OCI-LY3 (cell line): Measurements from ENCODE around the gene ERC1.
A peak's percentile ranks its signal among the peaks of the same experiment; 100 is the strongest.

ENCODE experiments used
- H2AFZ ChIP-seq: fragments of 200-600, 300-600 bp; shearing (Covaris generic); 2 replicates; pipeline ENCODE4 v1.6.0; 2014; ENCODE audit warnings: antibody characterized with exemption, low read depth, low read length
- H3K27ac ChIP-seq: fragments of 200-600, 300-600 bp; sonication (generic); 2 replicates; pipeline ENCODE4 v1.5.1; 2014; ENCODE audit warnings: mild to moderate bottlenecking, low read length, moderate library complexity, mixed read lengths
- H3K27me3 ChIP-seq: fragments of 200-600, 300-600 bp; sonication (generic); 2 replicates; pipeline ENCODE4 v1.6.1; 2014; ENCODE audit warnings: low read depth, low read length, mixed read lengths
- H3K36me3 ChIP-seq: fragments of 200-600, 300-600 bp; sonication (generic); replicated peaks from 2 replicates; pipeline ENCODE3; 2014; ENCODE audit warnings: low read depth, low read length, mixed read lengths
- H3K4me1 ChIP-seq: fragments of 300-600, 200-600 bp; sonication (generic); 2 replicates; pipeline ENCODE4 v1.6.1; 2014; ENCODE audit warnings: low read length, mixed read lengths
- H3K4me2 ChIP-seq: fragments of 200-600, 300-600 bp; sonication (generic); 2 replicates; pipeline ENCODE4 v1.6.1; 2014; ENCODE audit warnings: low read length, mixed read lengths
- H3K4me3 ChIP-seq: fragments of 300-600, 200-600 bp; sonication (generic); 2 replicates; pipeline ENCODE4 v1.5.1; 2014; ENCODE audit warnings: antibody characterized with exemption, mild to moderate bottlenecking, low read length, moderate library complexity
- H3K79me2 ChIP-seq: fragments of 300-600, 200-600 bp; shearing (Covaris generic); 2 replicates; pipeline ENCODE4 v1.6.1; 2014; ENCODE audit warnings: mild to moderate bottlenecking, low read length, mixed read lengths
- H3K9ac ChIP-seq: fragments of 300-600, 200-600 bp; shearing (Covaris generic); 2 replicates; pipeline ENCODE4 v1.6.0; 2014; ENCODE audit warnings: mild to moderate bottlenecking, low read length, moderate library complexity
- H3K9me3 ChIP-seq: fragments of 200-600, 300-600 bp; shearing (Covaris generic); 2 replicates; pipeline ENCODE4 v1.6.1; 2014; ENCODE audit warnings: low read length, mixed read lengths; ENCODE audit not compliant: insufficient read depth
- H4K20me1 ChIP-seq: fragments of 200-600, 300-600 bp; sonication (generic); 2 replicates; pipeline ENCODE4 v1.6.1; 2016; ENCODE audit warnings: low read length, mixed read lengths; ENCODE audit not compliant: insufficient read depth
- CTCF ChIP-seq: fragments of 200-600, 300-600 bp; sonication (generic); IDR thresholded peaks from 2 replicates; pipeline ENCODE4 v1.5.1; 2014; ENCODE audit warnings: antibody characterized with exemption, low read length, low read depth
- EZH2phosphoT487 ChIP-seq: fragments of 200-600 bp; shearing (Covaris generic); IDR thresholded peaks from 2 replicates; pipeline ENCODE4 v1.6.1; 2018; ENCODE audit warnings: antibody characterized with exemption, mixed run types, low read depth

ERC1 gene

GRCh38 chr12:953776-954175 lies 37.2 kb upstream of the ERC1 start:
- Histone ChIP-seq H4K20me1 (no peaks in the 10 kb centered on the region), H3K4me2 (no peak overlapping the region), H2AFZ (no peak overlapping the region), H3K4me3 (no peak overlapping the region), H3K4me1 (peaks cover 5% of the 10 kb centered on the region), H3K79me2 (peaks cover 5% of the 10 kb centered on the region), H3K9ac (no peak overlapping the region), H3K9me3 (no peaks in the 10 kb centered on the region), H3K27me3 (no peaks in the 10 kb centered on the region), H3K27ac (no peak overlapping the region), H3K36me3 (no peaks in the 10 kb centered on the region)
- TF ChIP-seq CTCF (no peak), EZH2phosphoT487 (no peak)

- H3K27ac ChIP-seq = no peak overlapping the region
- H2AFZ ChIP-seq = no peak overlapping the region
- no peaks in the 10 kb centered on the region for H3K36me3 ChIP-seq
- no peak overlapping the region for H3K4me3 ChIP-seq
- H4K20me1 ChIP-seq = no peaks in the 10 kb centered on the region
- no peak overlapping the region for H3K9ac ChIP-seq
- H3K9me3 ChIP-seq = no peaks in the 10 kb centered on the region
- no peaks in the 10 kb centered on the region for H3K79me2 ChIP-seq
- H3K27me3 ChIP-seq = no peaks in the 10 kb centered on the region
- no peak for TF ChIP-seq CTCF
- TF ChIP-seq EZH2phosphoT487 = no peak
- H3K4me2 ChIP-seq = no peak overlapping the region
- peaks cover 8% of the 10 kb centered on the region for H3K4me1 ChIP-seq
Measured at GRCh38 chr12:954741-955140, 36.3 kb upstream of the ERC1 start.

- no peak overlapping the region for H3K27ac ChIP-seq
- H3K27me3 ChIP-seq = no peaks in the 10 kb centered on the region
- no peak overlapping the region for H3K9ac ChIP-seq
- no peak overlapping the region for H2AFZ ChIP-seq
- no peaks in the 10 kb centered on the region for H3K36me3 ChIP-seq
- no peak overlapping the region for H3K4me2 ChIP-seq
- peaks cover 8% of the 10 kb centered on the region for H3K4me1 ChIP-seq
- no peaks in the 10 kb centered on the region for H4K20me1 ChIP-seq
- TF ChIP-seq CTCF = no peak
- TF ChIP-seq EZH2phosphoT487 = no peak
- H3K4me3 ChIP-seq = no peak overlapping the region
- no peaks in the 10 kb centered on the region for H3K9me3 ChIP-seq
- no peaks in the 10 kb centered on the region for H3K79me2 ChIP-seq
Measured at GRCh38 chr12:955939-956338, 35.1 kb upstream of the ERC1 start.

DNA sequence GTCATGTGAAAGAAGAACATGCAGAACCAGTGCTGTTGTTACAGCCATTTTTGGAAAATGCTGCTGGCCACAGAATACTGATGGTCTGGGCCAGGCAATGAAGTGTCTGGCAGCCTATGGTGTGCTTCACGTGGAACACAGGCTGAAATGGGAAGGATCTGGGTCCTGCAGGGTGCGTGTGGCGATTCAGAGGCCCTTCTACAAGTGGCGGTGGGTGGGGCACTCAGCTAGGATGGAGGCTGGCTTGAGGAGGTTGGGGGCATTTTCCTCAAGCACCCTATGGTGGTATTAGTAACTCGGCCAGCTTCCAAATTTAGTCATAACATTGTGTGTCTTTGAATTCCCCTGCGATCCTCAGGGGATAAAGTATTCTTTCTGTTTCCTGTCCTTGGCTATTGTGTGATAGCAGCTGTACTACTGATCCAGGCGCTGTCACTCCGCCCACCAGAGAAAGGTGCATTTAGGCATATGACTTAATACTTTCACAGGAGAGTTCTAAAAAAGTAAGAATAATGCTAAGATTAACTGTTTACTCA lies 32.4 kb upstream of the ERC1 start:
- H3K4me1 ChIP-seq = peaks cover 8% of the 10 kb centered on the region
- H2AFZ ChIP-seq = peak overlapping the region; percentile 90
- H3K9me3 ChIP-seq = no peaks in the 10 kb centered on the region
- H3K27me3 ChIP-seq = no peaks in the 10 kb centered on the region
- no peak overlapping the region for H3K9ac ChIP-seq
- H3K4me2 ChIP-seq = peak overlapping the region; percentile 52
- peak overlapping the region; percentile 33 for H3K4me3 ChIP-seq
- H4K20me1 ChIP-seq = no peaks in the 10 kb centered on the region
- H3K27ac ChIP-seq = no peak overlapping the region
- H3K36me3 ChIP-seq = no peaks in the 10 kb centered on the region
- TF ChIP-seq EZH2phosphoT487 (no peak), CTCF (no peak)
- H3K79me2 ChIP-seq = no peaks in the 10 kb centered on the region
